Nephron (organoid): Measurements from ENCODE around the gene ALK.

Experiments used
- H3K27ac Mint-ChIP-seq, 3 experiments: 2 replicates each; pipeline ENCODE4 v1.8.0; 2020; ENCODE audit warnings: mixed read lengths in 3 of 3, mild to moderate bottlenecking in 2 of 3, moderate library complexity in 1 of 3
- H3K27me3 Mint-ChIP-seq: 2 replicates; pipeline ENCODE4 v1.8.0; 2021; ENCODE audit warnings: low read depth, mild to moderate bottlenecking, moderate library complexity, mixed read lengths
- H3K36me3 Mint-ChIP-seq: 2 replicates; pipeline ENCODE4 v1.8.0; 2020; ENCODE audit warnings: low read depth, mixed read lengths
- H3K4me1 Mint-ChIP-seq: 2 replicates; pipeline ENCODE4 v1.8.0; 2020; ENCODE audit warnings: mixed read lengths
- H3K4me3 Mint-ChIP-seq, 3 experiments: 2 replicates each; pipeline ENCODE4 v1.8.0; 2020; ENCODE audit warnings: mild to moderate bottlenecking in 3 of 3, mixed read lengths in 3 of 3, moderate library complexity in 2 of 3
- H3K9me3 Mint-ChIP-seq: 2 replicates; pipeline ENCODE4 v1.8.0; 2020; ENCODE audit warnings: mixed read lengths
- TF ChIP-seq, protein P1 (sequence below), 3 experiments: fragments of 200-600 bp; sonication (generic); IDR thresholded peaks; one replicate each; pipeline ENCODE4 v1.5.0; 2021; ENCODE audit warnings: antibody characterized with exemption in 3 of 3; ENCODE audit not compliant: unreplicated experiment in 3 of 3

ALK gene

DNA sequence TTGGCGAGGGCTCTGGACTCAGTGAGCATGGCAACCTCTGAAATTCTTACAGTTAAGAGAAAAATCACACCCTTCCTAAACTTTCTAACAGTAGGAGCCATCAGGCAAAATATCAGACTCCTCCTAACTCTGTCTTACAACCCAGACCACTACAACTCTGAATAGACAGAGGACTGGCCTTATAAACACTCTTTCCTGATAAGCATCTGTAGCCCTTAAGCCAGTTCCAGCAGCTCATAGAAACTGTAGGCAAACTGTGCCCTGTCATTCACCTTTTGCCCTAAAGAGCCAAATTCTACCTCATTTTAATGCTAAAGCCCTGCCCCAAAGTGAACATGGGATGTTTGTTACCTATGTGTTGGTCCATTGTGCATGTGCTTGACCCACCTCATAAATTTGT, 304.8 kb downstream of the ALK start:
- TF ChIP-seq, protein P1, sequence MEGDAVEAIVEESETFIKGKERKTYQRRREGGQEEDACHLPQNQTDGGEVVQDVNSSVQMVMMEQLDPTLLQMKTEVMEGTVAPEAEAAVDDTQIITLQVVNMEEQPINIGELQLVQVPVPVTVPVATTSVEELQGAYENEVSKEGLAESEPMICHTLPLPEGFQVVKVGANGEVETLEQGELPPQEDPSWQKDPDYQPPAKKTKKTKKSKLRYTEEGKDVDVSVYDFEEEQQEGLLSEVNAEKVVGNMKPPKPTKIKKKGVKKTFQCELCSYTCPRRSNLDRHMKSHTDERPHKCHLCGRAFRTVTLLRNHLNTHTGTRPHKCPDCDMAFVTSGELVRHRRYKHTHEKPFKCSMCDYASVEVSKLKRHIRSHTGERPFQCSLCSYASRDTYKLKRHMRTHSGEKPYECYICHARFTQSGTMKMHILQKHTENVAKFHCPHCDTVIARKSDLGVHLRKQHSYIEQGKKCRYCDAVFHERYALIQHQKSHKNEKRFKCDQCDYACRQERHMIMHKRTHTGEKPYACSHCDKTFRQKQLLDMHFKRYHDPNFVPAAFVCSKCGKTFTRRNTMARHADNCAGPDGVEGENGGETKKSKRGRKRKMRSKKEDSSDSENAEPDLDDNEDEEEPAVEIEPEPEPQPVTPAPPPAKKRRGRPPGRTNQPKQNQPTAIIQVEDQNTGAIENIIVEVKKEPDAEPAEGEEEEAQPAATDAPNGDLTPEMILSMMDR (IDR thresholded peaks at IDR 0.05; ENCODE audit: unreplicated experiment in 3 of 3): no peak
- Mint-ChIP-seq H3K4me1 (peaks cover 8% of the 10 kb centered on the region), H3K4me3 (no peak overlapping the region), H3K36me3 (no peaks in the 10 kb centered on the region), H3K27me3 (peaks cover 9% of the 10 kb centered on the region), H3K9me3 (no peaks in the 10 kb centered on the region), H3K27ac (no peak overlapping the region)

- Mint-ChIP-seq H3K4me3 (no peak overlapping the region), H3K27ac (no peak overlapping the region), H3K36me3 (no peaks in the 10 kb centered on the region), H3K27me3 (peaks cover 9% of the 10 kb centered on the region), H3K9me3 (no peaks in the 10 kb centered on the region), H3K4me1 (peaks cover 3% of the 10 kb centered on the region)
- TF ChIP-seq, protein P1 (IDR thresholded peaks at IDR 0.05; ENCODE audit: unreplicated experiment in 3 of 3): no peak
These were observed 305.5 kb downstream of the ALK start for GRCh38 chr2:29615841-29616240.

GRCh38 chr2:29615183-29615582, 306.2 kb downstream of the ALK start:
- Mint-ChIP-seq H3K4me3 (no peak overlapping the region), H3K27ac (no peak overlapping the region), H3K9me3 (no peaks in the 10 kb centered on the region), H3K4me1 (no peaks in the 10 kb centered on the region), H3K27me3 (peaks cover 10% of the 10 kb centered on the region), H3K36me3 (no peaks in the 10 kb centered on the region)
- TF ChIP-seq, protein P1 (IDR thresholded peaks at IDR 0.05; ENCODE audit: unreplicated experiment in 3 of 3): no peak

- no peak overlapping the region for H3K4me3 Mint-ChIP-seq
- peaks cover 13% of the 10 kb centered on the region for H3K27me3 Mint-ChIP-seq
- no peaks in the 10 kb centered on the region for H3K4me1 Mint-ChIP-seq
- no peaks in the 10 kb centered on the region for H3K36me3 Mint-ChIP-seq
- H3K27ac Mint-ChIP-seq: no peak overlapping the region
- no peaks in the 10 kb centered on the region for H3K9me3 Mint-ChIP-seq
- TF ChIP-seq, protein P1 (IDR thresholded peaks at IDR 0.05; ENCODE audit: unreplicated experiment in 3 of 3): no peak
These were observed 307.0 kb downstream of the ALK start for GRCh38 chr2:29614295-29614830.

GRCh38 chr2:29613792-29614266, 307.6 kb downstream of the ALK start:
- Mint-ChIP-seq H3K4me3 (no peak overlapping the region), H3K9me3 (no peaks in the 10 kb centered on the region), H3K27me3 (peaks cover 13% of the 10 kb centered on the region), H3K4me1 (no peaks in the 10 kb centered on the region), H3K36me3 (no peaks in the 10 kb centered on the region), H3K27ac (no peak overlapping the region)
- TF ChIP-seq, protein P1 (IDR thresholded peaks at IDR 0.05; ENCODE audit: unreplicated experiment in 3 of 3): no peak

- no peak overlapping the region for H3K4me3 Mint-ChIP-seq
- no peaks in the 10 kb centered on the region for H3K36me3 Mint-ChIP-seq
- H3K27me3 Mint-ChIP-seq: peaks cover 13% of the 10 kb centered on the region
- H3K4me1 Mint-ChIP-seq: no peaks in the 10 kb centered on the region
- H3K9me3 Mint-ChIP-seq: no peaks in the 10 kb centered on the region
- no peak overlapping the region for H3K27ac Mint-ChIP-seq
- TF ChIP-seq, protein P1 (IDR thresholded peaks at IDR 0.05; ENCODE audit: unreplicated experiment in 3 of 3): no peak
These were observed 308.3 kb downstream of the ALK start for GRCh38 chr2:29613067-29613466.
